Left forelimb (tissue), 1 donor: ENCODE data around the gene KLHL26.
A peak's percentile ranks its signal among the peaks of the same experiment; 100 is the strongest.
"Not testable (repeated sequence)": the region's sequence is repeated elsewhere in the genome, so short reads cannot be mapped to it uniquely, and the experiment has no call there.

Experiments
- DNase-seq: peaks from one replicate; pipeline ENCODE4 v3.0.0-alpha.2; 2018; ENCODE audit warnings: low spot score

KLHL26 gene

GRCh38 chr19:18636969-18637629 is at the start of gene KLHL26:
KLHL26 (plus strand) TSS chr19:18637028; CDS start chr19:18637055, 27 bp downstream.
- no peak for DNase-seq

- DNase-seq = no peak
Measured at GRCh38 chr19:18587561-18587960, 49.3 kb upstream of the KLHL26 start.

- no peak for DNase-seq
Measured at GRCh38 chr19:18587962-18588610, 48.7 kb upstream of the KLHL26 start.

GRCh38 chr19:18588611-18589379 is 48.0 kb upstream of the KLHL26 start, which contains the start of gene REX1BD:
REX1BD (plus strand) TSS chr19:18588798; CDS start chr19:18588802, 4 bp downstream.
- peak; percentile 93 for DNase-seq

GRCh38 chr19:18589380-18590272 is 47.2 kb upstream of the KLHL26 start:
- peak; percentile 82 for DNase-seq

- DNase-seq = peak; percentile 87
Measured at GRCh38 chr19:18590273-18591272, 46.3 kb upstream of the KLHL26 start.

GRCh38 chr19:18591735-18592385 is 45.0 kb upstream of the KLHL26 start:
- DNase-seq = no peak

GRCh38 chr19:18592732-18593131 is 44.1 kb upstream of the KLHL26 start:
- DNase-seq = not testable (repeated sequence)

- DNase-seq = no peak
Measured at GRCh38 chr19:18593367-18594095, 43.3 kb upstream of the KLHL26 start.

GRCh38 chr19:18594096-18594823 is 42.6 kb upstream of the KLHL26 start:
- DNase-seq = peak; percentile 86

- DNase-seq = no peak
Measured at GRCh38 chr19:18594824-18595373, 41.9 kb upstream of the KLHL26 start.

- DNase-seq = no peak
Measured at GRCh38 chr19:18595475-18595874, 41.4 kb upstream of the KLHL26 start.

- DNase-seq = no peak
Measured at GRCh38 chr19:18596752-18597157, 40.1 kb upstream of the KLHL26 start.

- no peak for DNase-seq
Measured at GRCh38 chr19:18597809-18598660, 38.8 kb upstream of the KLHL26 start.

- no peak for DNase-seq
Measured at GRCh38 chr19:18599485-18599884, 37.3 kb upstream of the KLHL26 start.

GRCh38 chr19:18600692-18601397 is 36.0 kb upstream of the KLHL26 start:
- DNase-seq = not testable (repeated sequence)

GRCh38 chr19:18601875-18602274 is 35.0 kb upstream of the KLHL26 start:
- DNase-seq = no peak
